SKM-1 (cell line): ENCODE measurements around the gene ST6GAL2.

Source experiments
- DNase-seq: peaks from one replicate; lab custom pipeline; 2025; ENCODE audit not compliant: unreplicated experiment; lab: John Stamatoyannopoulos, UW

The ST6GAL2 gene, protein sequence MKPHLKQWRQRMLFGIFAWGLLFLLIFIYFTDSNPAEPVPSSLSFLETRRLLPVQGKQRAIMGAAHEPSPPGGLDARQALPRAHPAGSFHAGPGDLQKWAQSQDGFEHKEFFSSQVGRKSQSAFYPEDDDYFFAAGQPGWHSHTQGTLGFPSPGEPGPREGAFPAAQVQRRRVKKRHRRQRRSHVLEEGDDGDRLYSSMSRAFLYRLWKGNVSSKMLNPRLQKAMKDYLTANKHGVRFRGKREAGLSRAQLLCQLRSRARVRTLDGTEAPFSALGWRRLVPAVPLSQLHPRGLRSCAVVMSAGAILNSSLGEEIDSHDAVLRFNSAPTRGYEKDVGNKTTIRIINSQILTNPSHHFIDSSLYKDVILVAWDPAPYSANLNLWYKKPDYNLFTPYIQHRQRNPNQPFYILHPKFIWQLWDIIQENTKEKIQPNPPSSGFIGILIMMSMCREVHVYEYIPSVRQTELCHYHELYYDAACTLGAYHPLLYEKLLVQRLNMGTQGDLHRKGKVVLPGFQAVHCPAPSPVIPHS

GRCh38 chr2:106885971-106886915, at the start of gene ST6GAL2:
Gene ST6GAL2, minus strand, starts transcription at chr2:106886167. Its CDS starts 42,190 bp downstream, at chr2:106843977.
- DNase-seq: no peak

DNA sequence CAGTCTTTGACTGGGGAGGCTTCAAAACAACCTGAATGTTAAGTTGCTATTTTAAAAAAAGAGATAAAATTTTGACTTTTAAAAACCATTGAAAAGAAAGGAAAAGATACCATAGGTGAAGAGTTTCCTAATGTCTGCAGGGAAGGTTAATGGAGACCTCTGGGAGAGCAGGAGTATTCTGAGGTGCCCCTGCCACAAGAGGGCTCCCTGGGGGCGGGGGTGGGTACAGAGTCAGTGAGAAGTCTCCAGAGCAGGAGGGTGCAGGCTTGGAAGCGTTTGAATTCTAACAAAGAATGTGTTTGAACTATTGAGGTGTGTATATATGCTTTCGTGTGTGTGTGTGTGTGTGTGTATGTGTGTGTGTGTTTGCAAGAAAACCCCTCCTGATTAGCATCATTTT, 46.7 kb upstream of the ST6GAL2 start:
- DNase-seq: no peak

DNA sequence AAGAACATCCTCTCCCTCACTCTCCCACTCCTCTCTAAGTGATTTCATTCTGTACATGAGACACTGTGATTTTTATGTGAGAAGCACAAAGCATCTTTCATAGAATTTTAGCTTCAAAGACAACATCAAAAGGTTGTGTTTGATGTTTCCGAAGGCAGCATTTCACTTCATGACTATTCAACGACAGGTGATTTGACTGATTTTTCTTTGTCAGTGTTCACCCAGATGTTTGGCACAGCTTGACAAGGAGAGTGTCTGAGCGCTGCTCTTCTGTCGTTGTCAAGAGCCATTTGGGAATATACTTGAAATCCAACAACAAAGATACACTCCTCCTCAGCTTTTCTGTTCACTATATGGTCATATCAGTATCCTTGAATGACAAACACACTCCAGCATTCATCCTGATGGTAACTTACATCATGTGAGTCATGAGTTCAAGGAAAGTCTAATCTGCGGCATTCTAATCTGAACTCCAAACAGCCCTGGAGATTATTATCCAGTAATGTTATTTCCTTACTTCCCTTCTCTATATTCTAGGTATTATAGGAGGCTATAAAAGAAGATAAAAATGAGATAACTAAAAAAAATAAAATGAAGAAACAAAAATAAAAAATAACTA, 45.9 kb upstream of the ST6GAL2 start:
- no peak for DNase-seq

DNA sequence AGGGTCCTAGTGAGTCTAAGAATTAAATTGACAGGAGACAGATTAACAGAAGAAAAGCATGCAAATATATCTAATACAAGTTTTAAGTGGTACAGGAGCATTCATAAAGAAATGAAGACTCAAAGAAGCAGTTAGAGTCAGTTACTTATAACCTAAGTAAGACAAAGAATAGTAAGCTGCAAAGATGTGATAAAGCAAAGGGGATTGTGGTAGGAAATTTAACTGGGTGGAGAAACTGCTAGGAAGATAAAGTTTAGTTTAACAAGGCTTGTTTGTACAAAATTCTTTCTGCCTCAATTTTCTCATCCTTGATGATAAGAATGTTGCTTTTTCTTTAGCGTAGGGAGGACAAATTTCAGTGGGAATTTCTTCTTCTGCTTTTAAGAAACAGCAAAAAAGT, 35.5 kb upstream of the ST6GAL2 start:
- no peak for DNase-seq

DNA sequence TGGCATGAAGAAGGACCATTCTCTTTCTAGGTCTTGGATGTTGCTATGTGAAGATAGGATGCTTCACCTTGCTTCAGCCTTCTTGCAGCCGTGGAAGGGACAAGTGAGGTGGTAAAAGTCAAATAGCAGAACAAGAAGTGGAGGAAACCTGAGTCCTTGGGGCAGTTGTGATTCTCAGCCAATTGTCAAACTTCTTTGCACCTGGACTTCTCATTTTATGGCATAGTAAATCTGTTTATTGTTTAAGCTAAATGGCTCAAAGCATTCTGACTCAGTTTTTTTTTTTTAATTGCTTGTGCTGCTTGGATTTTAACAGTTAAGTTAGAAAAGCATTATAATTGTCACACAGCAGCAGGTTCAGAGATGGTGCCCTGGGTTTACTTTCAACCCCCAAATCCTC, 33.0 kb upstream of the ST6GAL2 start:
- no peak for DNase-seq

DNA sequence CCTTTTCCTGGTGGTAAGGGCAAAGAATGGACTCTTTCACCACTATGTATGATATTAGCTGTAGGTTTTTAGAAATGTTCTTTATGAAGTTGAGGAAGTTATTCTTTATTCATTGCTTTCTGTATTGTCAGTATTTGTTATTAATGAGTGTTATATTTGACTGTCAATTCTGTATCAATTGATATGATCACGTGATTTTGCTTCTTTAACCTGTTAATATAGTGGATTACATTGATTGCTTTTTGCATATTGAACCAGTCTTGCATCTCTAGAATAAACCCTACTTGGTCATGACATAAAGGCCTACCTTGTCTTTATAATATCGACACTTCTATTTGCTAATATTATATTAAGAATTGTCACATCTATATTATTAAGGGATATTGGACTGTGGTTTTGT, 18.3 kb upstream of the ST6GAL2 start:
- DNase-seq: no peak

DNA sequence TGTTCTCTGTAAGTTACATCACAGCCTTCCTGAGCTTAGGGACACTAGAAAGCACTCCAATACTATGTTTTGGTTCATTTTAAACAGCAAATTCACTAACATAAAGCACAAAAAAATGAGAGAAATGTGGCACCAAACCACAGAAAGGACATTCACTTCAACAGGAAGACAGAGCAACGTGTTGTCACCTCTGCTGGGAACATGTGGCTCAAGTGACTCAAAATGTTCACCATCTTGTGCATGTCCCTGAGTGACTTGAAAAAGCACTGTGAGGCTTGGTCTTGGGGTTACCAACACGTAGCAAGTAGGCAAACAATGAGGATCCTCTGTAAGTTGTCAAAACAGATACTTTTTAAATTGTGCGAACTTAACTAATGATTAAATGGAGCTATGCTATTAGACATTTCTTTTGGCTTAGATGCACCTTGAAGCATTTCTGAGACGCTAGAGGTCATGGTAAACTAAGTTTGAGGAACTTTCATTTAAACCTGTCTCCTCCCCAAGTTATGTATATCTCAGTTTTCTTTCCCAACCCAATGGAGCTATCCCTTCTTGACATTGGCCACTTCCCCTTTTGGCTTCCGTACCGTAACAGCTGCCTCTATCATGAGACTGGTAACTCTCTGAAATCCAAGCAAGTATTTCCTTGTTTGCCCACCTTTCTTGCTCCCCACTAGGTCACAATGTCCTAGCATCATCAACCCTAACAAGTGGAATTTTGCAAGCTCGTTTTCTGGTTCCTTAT, 14.0 kb upstream of the ST6GAL2 start:
- DNase-seq: peak; percentile 54

DNA sequence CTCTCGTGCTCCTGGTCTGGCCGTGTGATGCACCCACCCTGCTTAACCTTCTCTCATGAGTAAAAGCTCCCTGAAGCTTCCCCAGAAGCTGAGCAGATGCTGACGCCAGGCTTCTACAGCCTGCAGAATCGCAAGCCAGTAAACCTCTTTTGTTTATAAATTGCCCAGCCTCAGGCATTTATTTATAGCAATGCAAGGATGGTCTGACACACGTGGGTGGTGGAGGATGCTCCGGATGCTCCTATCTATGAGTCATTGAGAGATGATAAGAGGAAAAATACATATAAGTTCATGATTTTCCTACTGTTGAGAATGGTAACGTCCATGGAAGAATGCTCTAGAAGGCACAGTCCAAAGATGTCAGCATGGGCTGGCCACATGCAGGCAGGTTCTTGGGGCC, 8.6 kb upstream of the ST6GAL2 start:
- DNase-seq: no peak

GRCh38 chr2:106892048-106892447, 6.1 kb upstream of the ST6GAL2 start:
- no peak for DNase-seq

DNA sequence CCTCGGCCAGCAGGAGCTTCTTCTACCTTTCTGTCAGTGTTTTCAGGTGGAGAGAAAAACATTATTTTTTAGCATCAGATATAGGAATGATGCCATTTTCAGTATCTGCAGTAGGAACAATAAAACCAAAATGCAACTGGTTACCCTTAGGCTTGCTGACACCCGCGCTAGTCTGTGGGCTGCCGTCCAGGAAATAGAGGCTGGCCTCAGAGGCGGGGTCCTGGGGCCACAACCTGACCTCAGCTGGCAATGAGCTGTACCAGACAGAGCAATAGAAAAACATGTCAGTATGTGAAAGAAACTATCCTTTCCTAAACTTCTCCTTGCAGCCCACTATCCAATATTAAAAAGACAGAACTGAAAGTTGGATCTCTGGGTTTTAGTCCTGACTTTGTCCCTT, 4.6 kb upstream of the ST6GAL2 start:
- no peak for DNase-seq

DNA sequence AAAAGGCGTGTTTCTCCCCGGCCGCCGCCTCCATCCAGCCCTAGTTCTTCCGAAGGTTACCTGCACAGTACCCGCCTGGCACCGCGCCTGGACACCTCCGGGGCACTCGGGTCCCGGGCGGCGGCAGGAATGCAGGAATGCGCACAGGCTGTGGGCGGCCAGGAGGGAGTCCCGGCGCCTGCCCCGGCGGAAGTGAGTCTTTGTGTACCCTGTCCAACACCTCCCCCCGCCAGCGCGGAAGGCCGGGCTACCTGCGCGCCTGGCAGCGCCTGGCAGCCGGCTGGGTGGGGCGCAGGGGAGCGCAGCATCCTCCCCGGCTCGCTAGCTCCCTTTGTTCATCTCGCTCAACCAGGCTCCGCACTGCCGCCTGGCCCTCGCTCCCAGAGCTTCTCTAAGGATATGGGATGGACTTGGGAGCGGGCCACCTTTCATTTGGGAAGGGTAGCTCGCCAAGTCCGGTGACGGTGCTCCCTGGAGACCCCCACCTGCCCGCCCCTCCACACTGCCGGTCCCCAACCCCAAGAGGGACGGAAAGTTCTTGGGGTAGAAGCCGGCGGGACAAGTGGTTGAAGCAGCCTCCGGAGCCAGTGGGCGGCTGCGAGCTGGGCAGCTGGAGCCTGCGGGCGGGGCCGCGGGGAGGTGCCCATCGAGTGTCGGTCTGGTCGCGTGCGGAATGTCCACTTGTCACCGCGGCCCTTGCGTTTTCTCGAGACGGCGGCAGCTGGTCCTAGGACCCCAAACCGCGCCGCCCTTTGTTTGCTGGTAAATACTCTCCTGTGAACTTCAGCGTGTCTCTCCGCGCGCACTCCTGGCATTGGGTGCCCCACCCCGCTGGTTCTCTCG, 1.2 kb upstream of the ST6GAL2 start:
- no peak for DNase-seq

- no peak for DNase-seq
Observed at GRCh38 chr2:106885329-106885728, 638 bp downstream of the ST6GAL2 start.

- DNase-seq: no peak
Observed at GRCh38 chr2:106882673-106883072, 3.3 kb downstream of the ST6GAL2 start.

DNA sequence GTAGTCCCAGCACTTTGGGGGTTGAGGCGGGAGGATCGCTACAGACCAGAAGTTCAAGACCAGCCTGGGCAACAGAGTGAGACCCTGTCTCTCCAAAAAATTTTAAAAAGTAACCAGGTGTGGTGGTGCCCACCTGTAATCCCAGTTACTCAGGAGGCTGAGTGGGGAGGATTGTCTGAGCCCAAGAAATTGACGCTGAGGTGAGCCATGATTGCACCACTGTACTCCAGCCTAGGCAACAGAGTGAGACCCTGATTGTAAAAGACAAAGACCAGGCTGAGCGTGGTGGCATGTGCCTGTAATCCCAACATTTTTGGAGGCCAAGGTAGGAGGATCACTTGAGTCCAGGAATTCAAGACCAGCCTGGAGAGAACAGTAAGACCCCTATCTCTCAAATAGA, 7.8 kb downstream of the ST6GAL2 start:
- DNase-seq: no peak

DNA sequence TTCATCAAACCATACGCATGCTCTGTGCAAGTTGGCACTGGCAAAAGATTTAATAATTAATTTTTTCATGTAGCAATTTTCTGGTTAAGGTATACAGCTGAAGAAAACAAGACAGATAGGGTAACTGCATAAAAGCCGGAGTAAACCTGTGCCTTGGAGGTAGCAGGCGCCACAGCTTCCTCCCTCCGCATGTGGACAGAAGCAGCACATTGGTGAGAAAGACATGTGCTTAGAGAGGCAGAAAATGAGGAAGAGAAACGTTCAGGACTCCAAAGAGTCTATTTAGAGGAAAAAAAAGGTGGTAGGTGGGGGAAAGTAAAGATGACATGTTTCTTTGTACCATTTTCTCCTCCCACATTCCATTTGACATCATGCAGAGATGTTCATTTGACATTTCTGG, 9.3 kb downstream of the ST6GAL2 start:
- no peak for DNase-seq

DNA sequence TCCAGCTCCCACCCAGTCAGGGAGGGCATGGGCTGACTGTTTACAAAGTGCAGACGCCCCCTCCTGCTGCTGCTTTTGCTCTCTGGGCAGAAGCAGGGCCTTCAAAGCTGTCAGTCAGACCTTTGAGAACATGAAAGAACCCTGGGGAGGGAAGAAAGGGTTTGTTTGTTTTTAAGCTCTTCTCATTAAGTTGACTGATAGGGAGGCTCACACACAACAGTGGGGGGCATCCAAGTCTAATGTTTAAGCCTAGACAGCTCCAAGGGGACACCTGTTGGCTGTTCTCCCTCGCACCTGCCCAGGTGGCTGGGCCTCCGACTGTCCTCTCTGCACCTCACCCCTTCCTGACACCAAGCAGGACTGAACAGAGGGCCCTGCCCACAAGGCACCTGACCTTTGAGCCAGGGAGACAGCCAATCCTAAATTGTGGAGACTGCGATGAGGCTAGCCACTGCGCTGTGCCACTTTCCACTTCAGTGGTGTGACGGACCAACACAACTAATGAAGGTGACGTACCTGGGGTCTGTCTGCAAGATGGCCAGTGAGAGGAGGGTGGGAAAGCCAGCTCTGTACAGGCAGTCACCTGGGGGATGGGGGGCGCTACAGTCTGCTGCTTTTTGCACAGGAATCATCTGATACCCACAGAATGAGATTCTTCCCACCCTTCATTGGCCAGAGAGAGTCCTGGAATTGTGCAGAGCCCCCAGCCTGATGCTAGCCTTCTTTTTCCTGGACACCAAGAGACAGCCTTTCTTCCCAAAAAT, 16.3 kb downstream of the ST6GAL2 start:
- DNase-seq: no peak

- no peak for DNase-seq
Observed at GRCh38 chr2:106868275-106868674, 17.7 kb downstream of the ST6GAL2 start.

GRCh38 chr2:106867196-106867953, 18.6 kb downstream of the ST6GAL2 start:
- no peak for DNase-seq
